Pons (tissue), 1 donor: Measurements from ENCODE around the gene SRGAP2C.
"Not testable (repeated sequence)": the region's sequence is repeated elsewhere in the genome, so short reads cannot be mapped to it uniquely, and the experiment has no call there.

Experiments
- DNase-seq: peaks from one replicate; pipeline ENCODE4 v3.0.0-alpha.2; 2016; ENCODE audit warnings: low spot score

Gene SRGAP2C

DNA sequence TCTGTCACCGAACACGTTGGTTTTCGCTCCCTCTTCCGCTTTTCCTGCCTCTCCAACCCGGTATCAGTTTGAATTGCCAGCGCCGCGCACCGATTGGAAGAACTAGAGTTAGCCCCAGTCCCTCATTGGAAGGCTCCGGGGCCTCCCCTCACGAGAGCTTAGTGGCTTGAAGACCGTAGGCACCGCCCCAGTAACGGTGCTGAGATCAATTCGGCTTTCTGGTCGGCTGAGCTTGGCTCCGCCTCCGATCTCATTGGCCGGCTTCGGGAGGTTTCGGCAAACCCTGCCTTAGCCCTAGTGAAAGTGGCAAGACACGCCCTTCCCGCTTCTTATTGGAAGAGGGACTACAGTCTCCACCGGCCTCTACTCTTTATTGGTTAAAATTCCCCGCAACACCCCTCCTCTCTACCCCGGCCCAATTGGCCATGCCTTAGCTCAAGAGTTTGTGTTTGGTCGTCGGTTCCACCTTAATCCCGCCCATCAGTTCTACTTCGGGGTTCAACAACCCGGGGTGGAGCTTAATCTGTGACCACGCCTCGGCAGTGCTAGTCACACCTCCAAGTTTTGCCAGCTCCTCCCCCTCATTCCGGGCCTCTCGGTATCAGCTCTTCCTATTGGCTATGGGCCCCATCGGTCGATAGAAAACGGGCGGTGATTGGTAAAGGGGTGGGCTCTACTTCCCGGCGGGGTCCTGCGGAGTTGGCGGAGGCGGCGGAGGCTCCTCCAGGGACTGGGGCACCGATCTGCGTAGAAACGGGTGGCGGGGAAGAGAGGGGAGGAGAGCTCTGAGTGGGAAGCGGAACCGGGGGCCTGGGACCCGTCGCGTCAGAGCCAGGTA is at the start of gene SRGAP2C, which contains the start of gene FAM72B:
SRGAP2C (plus strand) TSS at position 686 of the 838 bp plus-strand sequence. CDS start 2,472 bp downstream, outside the sequence.
FAM72B (minus strand) TSS at position 51 of the 838 bp plus-strand sequence. CDS start 851 bp downstream, outside the sequence.
- peak; percentile 100 for DNase-seq

DNA sequence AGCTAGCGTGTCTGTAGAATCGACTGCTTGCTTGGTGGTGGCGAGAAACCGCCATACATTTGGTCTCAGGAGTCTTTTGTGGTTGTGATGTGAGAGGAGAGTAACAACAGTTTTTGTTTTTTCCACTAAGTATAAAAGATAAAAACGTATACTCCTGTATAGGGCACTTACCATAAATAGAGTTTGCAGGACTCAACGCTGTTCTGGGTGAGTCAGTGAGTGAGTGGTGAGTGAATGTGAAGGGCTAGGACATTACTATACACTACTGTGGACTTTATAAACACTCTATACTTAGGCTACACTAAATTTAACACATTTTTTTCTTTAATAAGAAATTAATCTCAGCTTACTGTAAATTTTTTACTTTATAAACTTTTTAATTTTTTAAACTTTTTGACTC is 44.4 kb upstream of the SRGAP2C start:
- not testable (repeated sequence) for DNase-seq

DNA sequence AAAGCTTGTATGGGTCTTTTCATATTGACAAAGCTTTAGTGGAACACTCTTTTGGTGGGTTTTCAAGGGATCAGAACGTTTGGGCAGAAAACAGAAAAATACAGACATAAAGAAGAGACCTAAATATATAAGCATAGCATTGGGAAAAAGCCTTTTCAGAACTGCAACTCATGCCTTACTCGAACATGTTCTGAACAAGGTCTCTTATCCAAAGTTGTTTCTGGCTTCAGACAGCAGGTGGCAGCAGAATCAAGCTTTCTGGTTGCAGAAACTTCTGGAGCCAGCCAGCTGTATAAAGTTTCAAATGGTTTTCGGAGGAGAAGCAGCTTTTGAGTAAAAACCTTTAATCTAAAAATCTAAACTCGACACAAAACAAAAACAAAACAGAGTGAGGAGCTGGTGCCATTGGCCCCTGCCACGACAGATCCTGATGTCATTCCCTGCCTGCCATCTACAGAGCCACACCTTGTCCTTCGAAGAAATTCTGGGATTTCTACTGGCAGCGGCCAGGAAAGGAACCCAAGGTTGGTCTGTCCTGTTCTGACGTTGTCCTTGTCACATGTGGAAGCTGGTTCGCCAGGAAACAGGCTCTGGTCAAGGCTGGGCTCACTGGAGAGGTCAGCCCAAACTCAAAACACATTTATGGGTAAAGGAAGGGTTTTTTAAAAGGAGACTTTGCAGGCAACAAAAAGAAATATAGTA is 36.1 kb upstream of the SRGAP2C start:
- DNase-seq, result not testable (repeated sequence)

DNA sequence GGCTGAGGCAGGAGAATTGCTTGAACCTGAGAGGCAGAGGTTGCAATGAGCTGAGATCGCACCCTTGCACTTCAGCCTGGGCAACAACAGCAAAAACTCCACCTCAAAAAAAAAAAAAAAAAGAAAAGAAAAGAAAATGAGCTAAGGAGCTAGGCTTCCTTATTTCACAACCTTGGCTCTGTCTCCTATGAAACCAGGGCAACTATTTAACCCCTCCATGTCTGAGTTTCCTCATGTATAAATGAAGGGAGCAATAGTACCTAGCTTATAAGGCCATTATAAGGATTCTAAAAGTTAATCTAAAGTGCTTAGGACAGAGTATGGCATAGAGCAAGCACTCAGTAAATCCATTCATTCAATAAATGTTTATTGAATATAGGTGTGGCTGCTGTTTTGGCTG is 33.5 kb upstream of the SRGAP2C start:
- DNase-seq, result not testable (repeated sequence)

DNA sequence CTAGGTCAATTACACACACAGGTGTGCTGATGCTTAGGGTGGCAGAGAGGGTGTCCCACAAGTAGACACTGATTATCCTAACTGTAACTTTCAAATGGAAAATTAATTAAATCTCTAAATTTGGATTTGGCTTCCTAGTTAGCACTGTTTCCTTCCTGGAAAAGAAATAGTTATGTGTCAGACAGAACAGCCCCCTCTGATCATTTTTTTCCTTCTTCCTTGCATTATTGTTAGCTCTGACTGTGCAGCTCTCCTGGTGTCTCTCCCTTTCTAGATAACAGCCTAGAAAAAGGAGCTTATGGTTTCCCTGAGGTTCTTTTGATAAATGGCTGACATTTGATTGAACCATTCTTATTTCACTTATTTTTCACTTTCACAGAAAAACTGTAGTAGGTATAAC is 32.0 kb upstream of the SRGAP2C start:
- not testable (repeated sequence) for DNase-seq

DNA sequence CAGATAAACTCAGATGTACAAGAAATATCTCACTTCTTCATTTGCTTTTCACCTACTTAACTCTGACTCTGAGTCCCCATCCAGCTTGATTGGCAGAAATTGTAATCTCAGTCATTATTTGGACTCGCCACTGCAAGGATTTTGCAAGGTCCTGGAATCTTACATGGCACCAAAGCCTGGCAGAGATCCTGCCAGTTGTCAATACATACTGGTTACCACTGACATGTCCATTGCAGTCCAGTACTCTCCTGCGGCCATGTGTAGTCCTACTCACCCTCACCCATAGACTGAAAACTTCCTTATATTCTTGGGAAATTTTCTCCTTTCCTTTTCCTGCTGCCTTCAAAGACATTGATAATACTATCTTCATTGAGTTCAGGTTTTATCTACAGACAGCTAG is 30.0 kb upstream of the SRGAP2C start:
- not testable (repeated sequence) for DNase-seq

DNA sequence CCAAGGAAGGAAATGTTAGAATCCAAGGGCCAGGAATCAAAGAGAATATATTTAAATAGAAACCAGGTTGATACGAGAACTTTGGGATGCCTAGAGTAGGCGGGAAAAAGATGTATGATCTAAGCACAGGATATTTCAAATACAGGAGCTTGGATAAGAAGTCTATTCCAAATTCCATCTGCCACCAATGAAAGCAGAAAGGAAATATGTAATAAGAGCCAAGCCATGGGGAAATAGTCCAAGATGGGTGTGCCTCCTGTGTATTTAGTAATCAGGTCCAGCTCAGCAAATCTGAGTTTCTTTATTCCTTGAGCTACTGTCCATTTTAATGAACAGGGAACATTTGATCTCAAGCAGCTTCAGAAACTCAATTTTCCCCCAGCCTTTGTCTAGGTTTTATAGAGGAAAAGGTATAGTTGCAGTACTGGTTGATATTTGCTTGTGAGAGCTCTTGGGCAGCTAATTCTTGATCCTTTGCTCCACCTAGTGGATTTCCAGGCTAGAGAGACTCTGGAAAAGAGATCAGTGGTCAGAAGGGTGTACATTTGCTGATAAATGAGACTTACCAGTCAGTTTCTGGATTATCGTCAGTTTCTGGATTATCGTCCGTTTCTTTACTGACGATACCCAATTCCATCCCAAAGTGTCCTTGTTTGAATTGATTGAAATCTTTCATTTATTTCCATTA is 29.0 kb upstream of the SRGAP2C start:
- peak; percentile 29 for DNase-seq

DNA sequence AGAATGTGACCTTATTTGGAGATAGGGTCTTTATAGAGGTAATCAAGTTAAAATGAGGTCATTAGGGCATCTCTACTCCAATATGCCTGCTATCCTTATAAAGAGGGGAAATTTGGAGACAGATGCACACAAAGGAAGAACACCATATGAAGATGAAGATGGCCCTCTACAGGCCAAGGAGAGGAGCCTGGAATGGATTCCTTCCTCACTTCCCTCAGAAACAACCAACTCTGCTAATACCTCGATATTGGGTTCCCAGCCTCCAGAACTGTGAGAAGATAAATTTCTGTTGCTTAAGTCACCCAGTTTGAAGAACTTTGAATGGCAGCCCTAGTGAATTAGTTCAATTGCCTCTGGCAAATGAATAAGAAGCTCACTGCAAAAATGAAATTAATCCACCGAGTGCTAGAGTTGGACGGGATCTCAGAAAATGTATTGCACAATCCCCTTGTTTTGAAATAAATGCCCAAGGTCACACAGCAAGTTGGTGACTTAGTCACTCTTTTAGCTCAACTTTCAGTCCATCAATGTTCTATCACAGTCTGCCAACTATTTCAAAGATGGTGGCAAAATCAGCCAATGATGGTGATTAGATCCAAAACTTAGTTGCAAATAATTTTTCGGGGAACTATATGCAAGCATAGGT is 27.7 kb upstream of the SRGAP2C start:
- DNase-seq, result not testable (repeated sequence)

DNA sequence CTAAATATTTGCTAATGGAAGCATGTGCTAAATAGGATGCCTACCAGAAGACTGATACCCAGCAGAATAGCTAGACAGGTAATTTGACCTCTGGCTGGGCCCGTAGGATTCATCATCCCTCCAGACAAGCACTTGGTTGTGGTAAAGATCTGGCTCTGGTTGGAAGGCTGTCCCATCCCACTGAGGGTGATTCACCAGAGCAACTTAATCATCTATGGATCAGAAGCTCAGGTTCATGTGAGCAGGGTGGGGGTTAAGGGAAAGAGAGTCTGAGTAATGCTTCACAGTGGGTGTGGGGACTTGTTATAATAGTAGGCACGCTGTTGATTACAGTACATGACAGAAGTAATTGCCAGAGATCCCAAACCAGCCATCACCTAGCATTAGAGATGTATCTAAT is 27.2 kb upstream of the SRGAP2C start:
- not testable (repeated sequence) for DNase-seq

DNA sequence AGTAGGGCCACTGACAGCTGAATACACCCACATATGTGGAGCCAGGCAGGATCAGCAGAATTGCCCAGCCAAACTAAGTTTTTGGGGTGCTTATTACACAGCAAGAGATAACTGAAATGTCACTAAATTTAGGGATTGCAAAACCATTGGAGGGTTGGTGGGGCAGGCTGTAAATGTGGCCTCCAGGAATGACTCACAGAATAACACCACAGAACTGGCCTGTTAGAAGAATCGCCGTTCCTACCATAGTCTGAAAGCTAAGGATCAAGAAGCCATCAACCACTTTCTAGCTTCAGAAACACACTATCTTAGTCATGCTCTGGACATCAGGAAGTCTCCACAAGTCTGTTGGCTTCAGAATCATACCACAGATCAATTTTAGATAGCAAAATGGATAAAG is 24.7 kb upstream of the SRGAP2C start:
- not testable (repeated sequence) for DNase-seq

DNA sequence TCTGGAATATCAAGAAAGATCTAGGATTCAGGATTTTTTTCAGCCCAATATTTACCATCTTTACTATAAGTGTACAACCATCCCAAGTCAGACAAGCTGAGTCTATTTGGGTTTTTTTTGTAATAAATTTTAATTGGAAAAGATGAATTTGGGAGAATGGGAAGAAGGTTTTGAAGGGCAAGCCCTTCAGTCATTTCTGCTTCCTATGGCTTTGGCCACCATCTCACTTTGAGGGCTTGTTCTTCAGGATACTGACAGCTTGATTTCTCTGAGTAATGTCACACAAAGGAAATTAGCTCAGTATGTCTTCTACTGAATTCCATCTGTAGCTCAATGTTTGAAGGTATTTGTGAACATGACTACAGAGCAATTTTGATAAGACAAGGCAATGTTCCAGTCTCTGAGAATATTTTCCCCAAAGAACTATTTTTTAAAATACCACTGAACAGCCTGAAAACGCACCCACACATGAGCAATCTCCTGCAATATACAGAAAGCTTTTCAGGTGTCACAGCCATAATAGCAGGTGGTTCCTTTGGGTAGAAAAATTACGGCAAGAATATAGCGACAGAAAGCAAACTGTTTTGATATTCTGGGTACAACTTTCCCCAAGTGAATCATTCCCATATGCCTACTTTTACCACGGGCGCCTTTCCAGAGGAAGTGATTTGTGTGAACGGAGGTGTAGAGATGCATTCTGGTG is 23.4 kb upstream of the SRGAP2C start:
- not testable (repeated sequence) for DNase-seq

DNA sequence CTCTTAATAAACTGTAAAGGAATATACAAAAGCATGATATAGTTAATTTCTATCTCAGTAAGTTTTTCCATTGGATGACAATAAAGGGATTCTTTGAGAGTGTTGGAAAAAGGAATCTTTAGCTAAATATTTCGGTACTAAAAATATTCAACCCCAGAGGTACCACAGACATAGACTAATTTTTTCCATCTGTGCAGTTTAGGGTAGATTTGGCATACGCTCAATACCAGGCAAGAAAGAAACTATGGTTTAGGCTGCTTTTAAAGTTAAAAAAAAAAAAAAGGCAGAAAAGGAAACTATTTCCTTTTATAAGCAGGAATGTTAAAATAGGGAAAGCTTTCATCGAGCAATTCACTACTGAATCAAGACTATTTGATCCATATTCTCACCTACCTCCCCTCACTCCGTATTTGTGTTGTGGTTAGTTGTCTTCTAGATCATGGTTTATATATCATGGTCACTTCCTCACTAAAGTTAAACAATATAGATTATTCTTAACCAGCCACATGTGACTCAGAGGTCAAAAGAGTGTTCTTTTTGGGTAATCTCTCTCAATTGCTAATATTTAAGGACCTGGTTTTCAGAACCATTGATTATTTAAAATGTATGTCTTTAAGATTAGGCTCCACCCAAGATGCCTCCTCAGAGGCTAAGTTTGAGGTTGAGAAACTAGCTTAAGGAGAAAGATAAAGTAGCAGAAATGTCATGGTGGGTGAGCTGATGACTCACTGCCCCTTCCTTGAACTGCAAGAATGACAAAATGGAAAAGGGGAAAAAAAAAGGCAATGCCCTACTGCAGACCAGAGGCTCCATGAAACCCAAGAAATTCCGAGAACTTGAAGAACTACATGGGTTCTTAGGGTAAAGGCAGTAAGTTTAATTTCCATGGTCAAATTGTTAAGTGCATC is 20.7 kb upstream of the SRGAP2C start:
- DNase-seq, result not testable (repeated sequence)

DNA sequence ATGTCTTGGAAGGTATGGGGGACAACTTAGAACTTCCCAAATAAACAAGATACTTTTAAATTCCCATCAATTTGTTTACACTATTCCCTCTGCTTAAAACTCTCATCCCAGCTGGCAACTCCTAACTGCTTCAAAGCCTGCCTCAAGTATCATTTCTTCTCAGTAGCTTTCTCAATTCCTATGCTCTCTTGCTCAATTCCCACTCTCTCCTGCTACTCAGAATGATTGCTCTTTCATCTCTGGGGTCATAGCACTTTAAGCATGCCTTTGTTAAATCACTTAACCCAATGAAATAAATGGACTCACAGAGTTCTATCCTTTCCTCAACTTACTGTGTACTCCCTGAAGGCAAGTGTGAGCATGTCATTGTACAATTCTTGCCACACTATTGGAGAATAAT is 19.5 kb upstream of the SRGAP2C start:
- DNase-seq, result not testable (repeated sequence)

DNA sequence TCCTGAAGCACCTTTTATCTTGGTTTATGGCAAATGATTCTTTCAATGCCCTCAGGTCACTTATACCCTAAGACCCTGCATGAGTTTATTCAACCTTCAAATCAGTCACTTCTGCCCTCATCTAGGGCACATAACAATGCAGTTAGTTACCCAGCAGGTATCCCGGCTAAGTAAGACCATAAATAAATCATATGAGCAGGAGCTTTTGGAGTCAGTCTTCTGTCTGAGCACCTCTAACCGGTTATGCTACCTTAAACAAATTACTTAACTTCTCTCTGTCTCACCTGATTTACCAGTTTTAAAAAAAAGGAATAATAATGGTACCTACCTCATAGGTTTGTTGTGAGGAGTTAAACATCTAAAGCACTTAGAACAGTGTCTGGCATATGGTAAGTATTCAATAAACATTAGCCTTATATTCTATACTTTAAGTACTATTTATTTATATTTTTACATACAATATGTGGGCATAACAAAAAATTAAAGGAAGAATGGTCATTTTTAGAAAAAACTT is 17.5 kb upstream of the SRGAP2C start:
- not testable (repeated sequence) for DNase-seq

DNA sequence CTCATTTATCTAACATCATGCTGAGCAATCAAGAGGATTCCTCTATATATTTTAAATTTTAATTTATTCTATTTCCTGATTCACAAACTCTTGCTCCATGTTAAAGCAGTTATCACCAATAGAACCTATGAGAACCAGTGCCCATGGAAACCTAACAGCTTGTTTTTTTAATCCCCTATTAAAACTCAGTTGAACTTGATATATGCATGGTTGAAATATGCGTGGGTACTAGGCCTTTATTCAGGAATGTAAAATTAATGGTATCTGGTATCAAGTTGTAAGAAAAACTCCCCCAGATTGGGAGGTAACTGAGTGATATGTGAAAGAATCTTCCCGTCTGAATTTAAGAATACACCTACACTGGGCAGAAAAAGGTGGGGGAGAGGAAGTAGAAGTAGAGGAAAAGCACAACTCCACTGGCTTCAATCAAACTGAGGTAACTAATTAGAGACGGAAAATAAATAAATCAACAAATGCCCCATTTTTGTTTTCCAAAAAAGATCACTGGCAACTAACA is 16.6 kb upstream of the SRGAP2C start:
- DNase-seq, result not testable (repeated sequence)

DNA sequence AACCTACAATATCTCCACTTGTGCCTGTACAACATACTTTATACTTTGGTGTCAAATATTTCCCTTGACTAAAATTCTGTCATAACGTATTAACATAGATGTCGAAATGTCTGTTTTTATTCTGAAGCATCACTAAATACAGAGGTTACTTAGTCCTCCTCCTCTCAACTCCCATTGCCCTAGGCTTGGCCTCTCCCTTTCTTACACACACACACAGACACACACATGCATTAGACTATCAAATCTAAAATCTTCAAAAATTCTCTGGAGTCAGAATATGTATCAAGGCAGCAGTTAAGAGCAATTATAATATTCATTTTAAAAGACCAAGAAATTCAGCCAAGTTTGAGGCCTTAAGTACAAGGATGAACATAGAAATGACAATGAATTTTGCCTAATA is 8.1 kb upstream of the SRGAP2C start:
- DNase-seq, result not testable (repeated sequence)

DNA sequence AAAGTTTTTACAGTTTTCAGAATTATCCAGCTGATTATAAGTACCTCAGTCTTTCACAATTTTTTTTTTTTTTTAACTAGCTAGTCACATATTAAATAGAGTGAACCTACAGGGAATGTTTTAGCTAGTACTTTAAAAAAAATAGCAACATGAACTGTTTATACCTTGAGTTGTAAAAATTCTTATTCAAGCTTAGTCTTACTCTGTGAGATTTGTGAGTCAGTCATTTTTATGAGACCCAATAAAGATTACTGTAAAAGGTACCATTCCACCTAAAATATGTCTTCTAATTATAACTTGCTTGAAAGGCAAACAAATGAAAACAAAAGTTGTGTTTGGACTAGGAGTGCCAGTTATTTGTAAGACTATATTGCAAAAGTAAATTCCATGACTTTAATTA is 6.6 kb upstream of the SRGAP2C start:
- not testable (repeated sequence) for DNase-seq

DNA sequence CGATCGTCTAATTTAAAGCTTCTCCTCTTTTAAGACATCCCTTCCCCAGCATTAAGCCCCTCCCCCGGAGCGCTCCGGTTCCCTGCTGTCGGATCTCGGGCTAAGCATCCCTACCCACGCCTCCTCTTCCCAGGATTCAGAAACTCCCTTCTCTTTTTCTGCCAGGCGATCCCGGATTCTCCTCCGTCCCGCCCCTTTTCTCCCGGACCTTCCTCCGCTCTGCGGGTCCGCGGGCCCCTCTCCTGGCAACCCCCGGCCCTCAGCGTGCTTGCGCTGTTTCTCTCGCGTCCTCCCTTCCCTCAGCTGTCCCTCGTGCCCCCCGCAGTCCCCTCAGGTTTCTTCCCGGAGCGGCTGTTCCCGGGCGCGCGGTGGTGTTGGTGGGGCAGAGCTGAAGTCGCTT is 908 bp upstream of the SRGAP2C start:
- DNase-seq, result not testable (repeated sequence)

DNA sequence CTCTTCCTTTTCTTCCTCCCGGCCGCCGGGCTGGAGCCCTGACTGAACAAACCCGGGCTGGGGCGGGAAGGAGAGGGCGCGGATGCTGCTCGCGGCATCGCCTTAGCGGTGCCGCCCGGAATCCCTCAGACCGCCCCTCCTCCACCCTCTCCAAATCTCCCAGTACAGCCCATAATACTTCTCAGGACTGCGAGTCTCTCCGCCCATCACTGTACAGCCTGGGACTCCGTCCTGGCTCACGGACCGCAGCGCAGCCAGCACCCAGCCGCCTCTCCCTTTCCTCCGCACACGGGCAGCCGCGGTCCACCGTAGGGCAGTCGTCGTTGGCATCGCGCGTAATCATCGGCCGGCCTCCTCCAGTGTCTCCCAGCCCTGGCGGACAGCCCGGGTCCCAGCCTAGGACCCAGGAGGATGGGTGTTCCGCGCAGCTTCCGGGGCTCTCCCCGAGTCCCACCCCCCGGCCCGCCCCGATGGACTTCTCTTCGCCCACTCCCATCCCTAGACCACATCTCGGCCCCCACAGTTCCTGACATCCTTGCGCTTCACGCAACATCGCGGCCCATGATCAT is 449 bp downstream of the SRGAP2C start:
- not testable (repeated sequence) for DNase-seq
